ENCODE data around the gene PACRG. TPM values are rescaled to one million over a fixed set of nuclear protein-coding genes. Genes with fewer than 3 reads are reported as not detected.
"Not testable (repeated sequence)": the region's sequence is repeated elsewhere in the genome, so short reads cannot be mapped to it uniquely, and the experiment has no call there.

Gene PACRG
- total RNA-seq, 1 donor from 2014 or later, result 10.5 TPM

DNA sequence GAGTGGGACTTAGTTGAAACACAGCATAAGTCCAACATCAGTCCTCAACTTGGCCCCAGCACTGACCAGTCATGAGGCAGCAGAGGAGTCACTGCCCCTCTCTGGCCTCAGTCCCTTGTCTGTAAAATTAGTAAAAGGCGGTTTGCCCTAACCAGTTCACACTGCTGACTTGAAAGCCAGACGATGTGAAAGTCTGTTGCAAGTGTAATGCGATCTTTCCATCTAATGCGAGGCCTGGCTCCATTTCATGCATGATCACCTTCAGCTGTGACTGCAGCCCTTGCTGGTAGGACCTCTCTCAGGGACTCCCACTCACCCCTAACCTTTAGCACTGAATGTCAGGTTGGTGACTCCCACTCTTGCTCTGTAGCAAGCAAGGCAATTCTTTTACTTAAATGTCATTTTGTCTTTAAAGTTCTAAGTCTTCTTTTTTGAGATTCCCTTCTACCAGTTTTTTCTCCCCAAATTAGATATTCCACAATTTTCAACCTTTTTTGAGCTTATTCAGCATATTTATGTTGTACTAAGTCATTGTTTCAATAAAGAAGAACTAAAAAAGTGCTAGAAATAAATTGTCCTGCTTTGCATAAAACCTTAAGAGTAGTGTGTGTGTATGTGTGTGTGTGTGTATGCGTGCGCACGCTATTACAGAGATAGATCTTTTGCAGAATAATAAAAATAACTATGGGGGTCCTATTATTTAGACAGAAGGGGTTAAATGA, 245.5 kb downstream of the PACRG start:
- H3K4me1 ChIP-seq, result peaks cover 4% of the 10 kb centered on the region
- intact Hi-C loops (cut with micrococcal nuclease), result no loop called here
- no peak for DNase-seq
- H3K27ac ChIP-seq (replicated peaks), result no peak overlapping the region
- no peaks in the 10 kb centered on the region for H3K9me3 ChIP-seq (replicated peaks)
- H3K36me3 ChIP-seq, result no peaks in the 10 kb centered on the region
- no peak overlapping the region for H3K4me3 ChIP-seq
- TF ChIP-seq, protein P1, sequence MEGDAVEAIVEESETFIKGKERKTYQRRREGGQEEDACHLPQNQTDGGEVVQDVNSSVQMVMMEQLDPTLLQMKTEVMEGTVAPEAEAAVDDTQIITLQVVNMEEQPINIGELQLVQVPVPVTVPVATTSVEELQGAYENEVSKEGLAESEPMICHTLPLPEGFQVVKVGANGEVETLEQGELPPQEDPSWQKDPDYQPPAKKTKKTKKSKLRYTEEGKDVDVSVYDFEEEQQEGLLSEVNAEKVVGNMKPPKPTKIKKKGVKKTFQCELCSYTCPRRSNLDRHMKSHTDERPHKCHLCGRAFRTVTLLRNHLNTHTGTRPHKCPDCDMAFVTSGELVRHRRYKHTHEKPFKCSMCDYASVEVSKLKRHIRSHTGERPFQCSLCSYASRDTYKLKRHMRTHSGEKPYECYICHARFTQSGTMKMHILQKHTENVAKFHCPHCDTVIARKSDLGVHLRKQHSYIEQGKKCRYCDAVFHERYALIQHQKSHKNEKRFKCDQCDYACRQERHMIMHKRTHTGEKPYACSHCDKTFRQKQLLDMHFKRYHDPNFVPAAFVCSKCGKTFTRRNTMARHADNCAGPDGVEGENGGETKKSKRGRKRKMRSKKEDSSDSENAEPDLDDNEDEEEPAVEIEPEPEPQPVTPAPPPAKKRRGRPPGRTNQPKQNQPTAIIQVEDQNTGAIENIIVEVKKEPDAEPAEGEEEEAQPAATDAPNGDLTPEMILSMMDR (IDR thresholded peaks at IDR 0.05; ENCODE audit: borderline replicate concordance), result no peak
- no peaks in the 10 kb centered on the region for H3K27me3 ChIP-seq (ENCODE audit: low read depth)

DNA sequence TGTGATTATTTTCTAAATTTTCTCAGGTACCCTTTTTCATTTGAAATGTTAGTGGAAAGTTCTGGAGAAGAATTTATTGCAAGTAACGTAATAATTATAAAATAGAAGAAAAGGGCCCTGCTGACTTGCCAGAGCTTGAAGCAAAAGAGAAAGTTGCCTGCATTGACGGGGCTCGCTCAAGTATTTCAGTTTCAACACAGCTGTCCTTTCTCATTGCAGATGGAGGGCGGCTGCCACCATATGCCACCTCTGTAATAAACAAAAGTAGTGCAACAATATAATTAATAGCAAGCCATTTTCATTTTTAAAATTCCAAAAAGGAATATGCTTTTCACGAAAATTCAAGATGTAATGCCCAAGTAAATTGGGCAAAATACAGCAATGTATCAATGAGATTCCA, 246.2 kb downstream of the PACRG start:
- no peaks in the 10 kb centered on the region for H3K9me3 ChIP-seq (replicated peaks)
- no peaks in the 10 kb centered on the region for H3K36me3 ChIP-seq
- TF ChIP-seq, protein P1 (IDR thresholded peaks at IDR 0.05; ENCODE audit: borderline replicate concordance), result no peak
- H3K27ac ChIP-seq (replicated peaks), result no peak overlapping the region
- peaks cover 4% of the 10 kb centered on the region for H3K4me1 ChIP-seq
- H3K4me3 ChIP-seq, result no peak overlapping the region
- DNase-seq, result no peak
- intact Hi-C loops (cut with micrococcal nuclease), result no loop called here
- H3K27me3 ChIP-seq (ENCODE audit: low read depth), result no peaks in the 10 kb centered on the region

DNA sequence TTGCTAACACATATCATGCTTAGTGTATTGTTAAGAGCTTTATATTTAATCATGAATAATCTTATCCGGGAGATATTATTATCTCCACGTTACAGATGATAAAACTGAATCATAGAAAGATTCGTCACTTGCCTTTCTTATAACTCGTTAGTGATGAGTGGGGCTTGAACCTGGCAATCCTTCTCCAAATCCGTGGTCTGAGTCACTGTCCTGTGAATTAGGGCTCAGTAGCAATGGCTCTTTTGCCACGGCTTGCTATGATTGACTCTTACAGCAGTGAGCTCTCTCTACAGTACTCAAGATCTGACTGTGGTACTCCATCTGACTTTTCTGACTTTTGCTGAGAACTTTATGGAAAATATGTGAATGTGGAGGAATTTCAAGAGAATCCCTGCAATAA, 246.9 kb downstream of the PACRG start:
- peaks cover 4% of the 10 kb centered on the region for H3K4me1 ChIP-seq
- H3K36me3 ChIP-seq, result no peaks in the 10 kb centered on the region
- H3K9me3 ChIP-seq (replicated peaks), result no peaks in the 10 kb centered on the region
- DNase-seq, result no peak
- no peaks in the 10 kb centered on the region for H3K27me3 ChIP-seq (ENCODE audit: low read depth)
- H3K27ac ChIP-seq (replicated peaks), result no peak overlapping the region
- intact Hi-C loops (cut with micrococcal nuclease), result no loop called here
- TF ChIP-seq, protein P1 (IDR thresholded peaks at IDR 0.05; ENCODE audit: borderline replicate concordance), result no peak
- no peak overlapping the region for H3K4me3 ChIP-seq

DNA sequence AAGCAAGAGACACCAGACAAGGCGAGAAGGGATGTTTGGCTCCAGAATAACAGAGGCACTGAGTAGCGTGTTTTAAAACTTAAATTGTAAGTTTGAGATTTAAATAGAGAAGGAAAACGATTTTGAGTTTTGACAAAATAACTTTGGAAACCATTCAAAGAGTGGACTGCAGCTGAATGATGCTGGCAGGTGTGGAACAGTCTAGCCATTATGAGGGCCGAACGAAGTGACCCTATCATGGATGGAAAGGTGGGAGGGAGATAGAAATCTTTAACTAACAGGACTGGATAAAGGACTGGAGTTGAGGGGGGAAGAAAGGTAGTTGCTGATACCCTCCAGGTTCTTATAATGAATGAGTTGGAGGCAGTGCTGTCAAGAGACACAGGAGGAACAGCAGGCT, 248.4 kb downstream of the PACRG start:
- no peaks in the 10 kb centered on the region for H3K36me3 ChIP-seq
- H3K27me3 ChIP-seq (ENCODE audit: low read depth), result no peaks in the 10 kb centered on the region
- H3K4me1 ChIP-seq, result no peaks in the 10 kb centered on the region
- no peak for DNase-seq
- TF ChIP-seq, protein P1 (IDR thresholded peaks at IDR 0.05; ENCODE audit: borderline replicate concordance), result no peak
- no peak overlapping the region for H3K4me3 ChIP-seq
- peaks cover 6% of the 10 kb centered on the region for H3K9me3 ChIP-seq (replicated peaks)
- H3K27ac ChIP-seq (replicated peaks), result no peak overlapping the region
- intact Hi-C loops (cut with micrococcal nuclease), result no loop called here

DNA sequence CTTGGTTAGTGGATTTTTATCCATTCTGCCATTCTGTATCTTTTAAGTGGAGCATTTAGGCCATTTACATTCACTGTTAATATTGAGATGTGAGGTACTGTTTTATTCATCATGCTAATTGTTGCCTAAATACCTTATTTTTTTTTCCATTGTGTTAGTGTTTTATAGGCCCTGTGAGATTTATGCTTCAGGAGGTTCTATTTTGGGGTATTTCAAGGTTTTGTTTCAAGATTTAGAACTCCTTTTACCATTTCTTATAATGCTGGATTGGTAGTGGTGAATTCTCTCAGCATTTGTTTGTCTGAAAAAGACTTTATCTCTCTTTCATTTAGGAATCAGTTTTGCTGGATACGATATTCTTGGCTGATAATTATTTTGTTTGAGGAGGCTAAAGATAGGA, 255.5 kb downstream of the PACRG start:
- H3K4me1 ChIP-seq; H3K36me3 ChIP-seq; H3K4me3 ChIP-seq; H3K27ac ChIP-seq (replicated peaks); H3K27me3 ChIP-seq (ENCODE audit: low read depth); intact Hi-C loops (cut with micrococcal nuclease); DNase-seq: not testable (repeated sequence)
- peaks cover 68% of the 10 kb centered on the region for H3K9me3 ChIP-seq (replicated peaks)

DNA sequence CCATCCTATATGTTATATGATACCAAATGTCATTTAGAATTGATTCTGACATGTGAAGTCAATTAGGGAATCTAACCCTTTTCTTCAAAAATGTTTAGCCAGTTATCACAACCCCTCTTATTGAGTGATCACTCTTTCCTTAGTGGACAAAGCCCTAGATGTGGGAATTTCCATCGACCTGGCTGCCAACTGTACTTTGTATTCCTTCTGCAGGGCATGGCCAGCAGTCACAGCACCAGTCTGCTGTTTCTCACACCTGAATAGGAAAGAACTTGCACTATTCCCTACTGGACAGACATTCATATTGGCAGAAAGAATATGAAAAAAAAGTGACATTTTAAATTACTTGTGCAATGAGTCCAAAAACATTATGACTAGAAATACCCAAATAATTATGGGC, 271.0 kb downstream of the PACRG start:
- no peaks in the 10 kb centered on the region for H3K4me1 ChIP-seq
- no peak overlapping the region for H3K27ac ChIP-seq (replicated peaks)
- no peaks in the 10 kb centered on the region for H3K27me3 ChIP-seq (ENCODE audit: low read depth)
- TF ChIP-seq, protein P1 (IDR thresholded peaks at IDR 0.05; ENCODE audit: borderline replicate concordance), result no peak
- intact Hi-C loops (cut with micrococcal nuclease), result no loop called here
- H3K9me3 ChIP-seq (replicated peaks), result no peaks in the 10 kb centered on the region
- DNase-seq, result no peak
- H3K36me3 ChIP-seq, result no peaks in the 10 kb centered on the region
- H3K4me3 ChIP-seq, result no peak overlapping the region
